ENCODE data around the gene MDK. TPM values are rescaled to one million over a fixed set of nuclear protein-coding genes. Genes with fewer than 3 reads are reported as not detected.

Gene MDK
- total and polyA plus RNA-seq, 2 of the 4 experiments (the other 2 are of a cell fraction): 25.8 to 377 TPM

DNA sequence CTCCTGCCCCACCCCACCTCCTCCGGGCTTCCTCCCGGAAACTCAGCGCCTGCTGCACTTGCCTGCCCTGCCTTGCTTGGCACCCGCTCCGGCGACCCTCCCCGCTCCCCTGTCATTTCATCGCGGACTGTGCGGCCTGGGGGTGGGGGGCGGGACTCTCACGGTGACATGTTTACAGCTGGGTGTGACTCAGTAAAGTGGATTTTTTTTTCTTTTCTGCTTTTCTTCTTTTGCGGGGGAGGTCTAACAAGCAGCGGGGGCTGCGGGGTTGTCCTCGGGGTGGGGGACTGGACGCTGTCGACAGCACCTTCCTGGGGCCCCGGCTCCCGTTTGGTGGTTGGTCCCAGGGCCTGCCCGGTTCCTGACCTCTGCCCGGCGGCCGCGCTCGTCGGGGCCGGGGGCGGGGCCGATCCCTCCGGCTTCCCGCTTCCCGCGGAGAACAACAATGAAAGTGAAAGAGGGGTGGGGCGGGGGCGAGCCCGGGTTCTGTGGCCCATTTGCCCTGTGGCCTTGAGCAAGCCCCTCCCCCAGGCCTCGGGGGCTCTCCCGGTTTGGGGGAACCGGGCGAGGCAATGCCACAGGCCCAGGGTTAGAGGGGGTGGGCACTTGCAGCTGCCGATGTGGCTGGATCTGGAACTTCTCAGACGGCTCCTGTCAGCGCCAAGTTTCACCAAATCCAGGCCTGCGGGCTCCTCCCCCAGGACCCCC, 975 bp upstream of the MDK start:
- BruUV-seq (replicated peaks): no TSS peak
- ChIA-PET CTCF (no interaction called here), POLR2A (ENCODE audit: unreplicated experiment) (no interaction called here)
- H2BK5ac ChIP-seq (ENCODE audit: low read depth, low read length, poor library complexity, severe bottlenecking): no peak overlapping the region
- H2BK15ac ChIP-seq (ENCODE audit: low read depth, low read length): no peak overlapping the region; the same call in 2 of the 3 replicates
- H3K14ac ChIP-seq (replicated peaks; ENCODE audit: low read depth, low read length): peak overlapping the region; percentile 71
- peak overlapping the region; percentile 1; the same call in 1 of the 2 replicates for H3K9ac ChIP-seq (ENCODE audit: low read depth, low read length)
- H2AK9ac ChIP-seq (replicated peaks; ENCODE audit: low read depth, low read length, poor library complexity): peak overlapping the region; percentile 80
- peak overlapping the region; percentile 28; the same call in 1 of the 2 replicates for H4K5ac ChIP-seq (ENCODE audit: low read depth, low read length)
- H3K27ac ChIP-seq (ENCODE audit: insufficient read depth, low read length): peak overlapping the region; percentile 0; the same call in 1 of the 2 replicates
- peak overlapping the region; percentile 33 for H3K4me3 ChIP-seq (ENCODE audit: insufficient read depth, low read depth, low read length)
- dilution Hi-C loops (cut with HindIII; ENCODE audit: low sequenced_read_pairs, unreplicated experiment): no loop called here
- peak overlapping the region; percentile 75 for H3K4ac ChIP-seq (ENCODE audit: low read depth, low read length)
- H4K91ac ChIP-seq (ENCODE audit: insufficient read depth, low read depth, low read length): peak overlapping the region; percentile 55
- H3K27me3 ChIP-seq (ENCODE audit: control insufficient read depth, insufficient read depth, low read length): no peaks in the 10 kb centered on the region
- DNase-seq: no peak
- peaks cover 11% of the 10 kb centered on the region for H3K36me3 ChIP-seq (ENCODE audit: control insufficient read depth, insufficient read depth, low read length)
- H3K4me1 ChIP-seq (ENCODE audit: control insufficient read depth, insufficient read depth, low read length): peaks cover 8% of the 10 kb centered on the region
- 11% methylated on average over 3 of the region's 45 CpGs; no CpG with 5 or more reads in 1 of the 2 experiments for WGBS, 2 experiments (ENCODE audit: extremely low coverage in 2 of 2, insufficient read length in 1 of 2)
- H3K23ac ChIP-seq (ENCODE audit: low read depth, low read length): peak overlapping the region; percentile 61; the same call in 1 of the 2 replicates
- no peaks in the 10 kb centered on the region for H3K9me3 ChIP-seq (ENCODE audit: control insufficient read depth, insufficient read depth, low read length)
- no peaks in the 10 kb centered on the region for H4K20me1 ChIP-seq (ENCODE audit: insufficient read depth, low read length)
- H3K18ac ChIP-seq (ENCODE audit: low read depth, low read length): peak overlapping the region; percentile 22; the same call in 1 of the 2 replicates
- peak overlapping the region in 1 of 2 experiments; percentile 75; a peak in 1 of 4 replicates for H4K8ac ChIP-seq (ENCODE audit: low read depth in 2 of 2, low read length in 2 of 2)
- in situ Hi-C loops (cut with MboI; ENCODE audit: low sequenced_read_pairs): no loop called here
- no peak overlapping the region for H2BK20ac ChIP-seq (ENCODE audit: low read depth, low read length)
- peak overlapping the region; percentile 56; the same call in 1 of the 2 replicates for H2BK120ac ChIP-seq (ENCODE audit: low read depth, low read length)
- H3K79me1 ChIP-seq (ENCODE audit: low read depth in 1 of 2, low read length in 2 of 2): peaks cover 0 to 11% of the 10 kb centered on the region in 2 experiments; a peak in 2 of 4 replicates
- no peak overlapping the region for H3K56ac ChIP-seq (ENCODE audit: extremely low read depth, insufficient read depth, low read length)
- 0 out of 2 replicates have a peak, but pooled peaks cover 5% of the 10 kb centered on the region for H3K9me1 ChIP-seq (ENCODE audit: insufficient read depth, low read length)
- H2AFZ ChIP-seq (replicated peaks; ENCODE audit: low read length, poor library complexity): peak overlapping the region; percentile 91
- ATAC-seq (ENCODE audit: low read depth): peak; percentile 49
- intact Hi-C loops (cut with micrococcal nuclease): loop anchor here (1.0 to 10.0 kb wide), 2 partner anchors 32 to 304 kb away; no protein-coding TSS in a partner anchor
- no peak overlapping the region; the same call in 1 of the 2 replicates for H2AK5ac ChIP-seq (ENCODE audit: low read depth, low read length)
- peak overlapping the region; percentile 45 for H3K4me2 ChIP-seq (ENCODE audit: low read depth, low read length)
- no peak for TF ChIP-seq MXI1 (IDR thresholded peaks at IDR 0.05; ENCODE audit: borderline replicate concordance, low read depth, low read length)
- TF ChIP-seq RAD21 (IDR thresholded peaks at IDR 0.05; ENCODE audit: low read length): no peak
- TF ChIP-seq, protein P1, sequence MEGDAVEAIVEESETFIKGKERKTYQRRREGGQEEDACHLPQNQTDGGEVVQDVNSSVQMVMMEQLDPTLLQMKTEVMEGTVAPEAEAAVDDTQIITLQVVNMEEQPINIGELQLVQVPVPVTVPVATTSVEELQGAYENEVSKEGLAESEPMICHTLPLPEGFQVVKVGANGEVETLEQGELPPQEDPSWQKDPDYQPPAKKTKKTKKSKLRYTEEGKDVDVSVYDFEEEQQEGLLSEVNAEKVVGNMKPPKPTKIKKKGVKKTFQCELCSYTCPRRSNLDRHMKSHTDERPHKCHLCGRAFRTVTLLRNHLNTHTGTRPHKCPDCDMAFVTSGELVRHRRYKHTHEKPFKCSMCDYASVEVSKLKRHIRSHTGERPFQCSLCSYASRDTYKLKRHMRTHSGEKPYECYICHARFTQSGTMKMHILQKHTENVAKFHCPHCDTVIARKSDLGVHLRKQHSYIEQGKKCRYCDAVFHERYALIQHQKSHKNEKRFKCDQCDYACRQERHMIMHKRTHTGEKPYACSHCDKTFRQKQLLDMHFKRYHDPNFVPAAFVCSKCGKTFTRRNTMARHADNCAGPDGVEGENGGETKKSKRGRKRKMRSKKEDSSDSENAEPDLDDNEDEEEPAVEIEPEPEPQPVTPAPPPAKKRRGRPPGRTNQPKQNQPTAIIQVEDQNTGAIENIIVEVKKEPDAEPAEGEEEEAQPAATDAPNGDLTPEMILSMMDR (conservative IDR thresholded peaks at IDR 0.05; ENCODE audit: low read depth, low read length): no peak
- no peak; the same call in 1 of the 2 replicates for TF ChIP-seq MAZ (IDR thresholded peaks at IDR 0.05; ENCODE audit: borderline replicate concordance, low read depth, low read length)
- no peak for TF ChIP-seq BHLHE40 (IDR thresholded peaks at IDR 0.05; ENCODE audit: low read depth, low read length)
- no peak for TF ChIP-seq FOS (IDR thresholded peaks at IDR 0.05; ENCODE audit: low read depth, low read length)
- no peak for TF ChIP-seq CHD1 (IDR thresholded peaks at IDR 0.05; ENCODE audit: low read depth, low read length)
- TF ChIP-seq RFX5 (IDR thresholded peaks at IDR 0.05; ENCODE audit: low read depth, low read length): no peak
- TF ChIP-seq CEBPB (IDR thresholded peaks at IDR 0.05; ENCODE audit: low read depth, low read length): no peak
- TF ChIP-seq, protein P2, sequence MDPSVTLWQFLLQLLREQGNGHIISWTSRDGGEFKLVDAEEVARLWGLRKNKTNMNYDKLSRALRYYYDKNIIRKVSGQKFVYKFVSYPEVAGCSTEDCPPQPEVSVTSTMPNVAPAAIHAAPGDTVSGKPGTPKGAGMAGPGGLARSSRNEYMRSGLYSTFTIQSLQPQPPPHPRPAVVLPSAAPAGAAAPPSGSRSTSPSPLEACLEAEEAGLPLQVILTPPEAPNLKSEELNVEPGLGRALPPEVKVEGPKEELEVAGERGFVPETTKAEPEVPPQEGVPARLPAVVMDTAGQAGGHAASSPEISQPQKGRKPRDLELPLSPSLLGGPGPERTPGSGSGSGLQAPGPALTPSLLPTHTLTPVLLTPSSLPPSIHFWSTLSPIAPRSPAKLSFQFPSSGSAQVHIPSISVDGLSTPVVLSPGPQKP (IDR thresholded peaks at IDR 0.05; ENCODE audit: borderline replicate concordance, low read depth, low read length): no peak
- no peak for TF ChIP-seq SMC3 (IDR thresholded peaks at IDR 0.05; ENCODE audit: low read depth, low read length)
- no peak for TF ChIP-seq POLR2A (IDR thresholded peaks at IDR 0.05; ENCODE audit: low read depth, low read length)
- TF ChIP-seq NFE2L2 (IDR thresholded peaks at IDR 0.05; ENCODE audit: low read depth, low read length): no peak
- TF ChIP-seq RCOR1 (IDR thresholded peaks at IDR 0.05; ENCODE audit: insufficient replicate concordance, low read length): no peak

Data from IMR-90 (cell line).